GM12878 (cell line): ENCODE measurements around the gene EIF2B5. TPM values are rescaled to one million over a fixed set of nuclear protein-coding genes. Genes with fewer than 3 reads are reported as not detected.
"Not testable (repeated sequence)": the region's sequence is repeated elsewhere in the genome, so short reads cannot be mapped to it uniquely, and the experiment has no call there.

Experiments used
- ATAC-seq: fragments of 200-7000 bp; cut with Tn5 transposase; 3 replicates; pipeline ENCODE4 v1.9.1; 2020; ENCODE audit warnings: mild to moderate bottlenecking, moderate library complexity
- BruUV-seq: library from RNA; stranded (reverse); fragments of 400-500 nt; replicated peaks from 2 replicates; lab custom pipeline; 2021; lab: Mats Ljungman, UMichigan
- CTCF ChIA-PET: fragments of 300-600 bp; sonication (Branson Sonifier 250); formaldehyde crosslinking; extraction: SDS; loops from one replicate; lab custom pipeline; 2021; ENCODE audit warnings: inconsistent platforms; lab: Yijun Ruan, JAX
- POLR2A ChIA-PET: fragments of 350-600 bp; formaldehyde crosslinking; extraction: SDS; loops from one replicate; lab custom pipeline; 2021; ENCODE audit warnings: inconsistent platforms; lab: Charles Lee
- RAD21 ChIA-PET: fragments of 300-600 bp; sonication (Branson Sonifier 250); formaldehyde crosslinking; loops from one replicate; lab custom pipeline; 2023; ENCODE audit warnings: antibody characterized with exemption; ENCODE audit not compliant: unreplicated experiment; lab: Charles Lee
- SMC1A ChIA-PET: fragments of 300-600 bp; sonication (Branson Sonifier 250); formaldehyde crosslinking; loops from one replicate; lab custom pipeline; 2023; ENCODE audit not compliant: unreplicated experiment, uncharacterized antibody; lab: Charles Lee
- DNase-seq: peaks from one replicate; pipeline ENCODE4 v3.0.0-alpha.2; 2011; ENCODE audit warnings: low read depth, low spot score
- FAIRE-seq: peaks from 3 replicates; lab custom pipeline; 2011; peaks lifted over from hg19 to GRCh38; lab: Jason Lieb, UNC
- H2AFZ ChIP-seq: 2 replicates; pipeline ENCODE4 v1.6.0; 2011; ENCODE audit warnings: low read depth, low read length, control low read depth; ENCODE audit not compliant: control insufficient read depth
- H3K27ac ChIP-seq: 2 replicates; pipeline ENCODE4 v1.5.1; 2011; ENCODE audit warnings: control low read depth; ENCODE audit not compliant: control insufficient read depth, insufficient read depth
- H3K27me3 ChIP-seq, 2 experiments: replicated peaks in 1 of 2; 2 replicates each; pipeline versions ENCODE4 v1.6.0 to v1.6.1; 2011; ENCODE audit warnings: low read length in 1 of 2; ENCODE audit not compliant: control insufficient read depth in 2 of 2, insufficient read depth in 2 of 2
- H3K36me3 ChIP-seq, 2 experiments: 2 replicates each; pipeline ENCODE4 v1.5.1; 2011; ENCODE audit warnings: low read length in 1 of 2; ENCODE audit not compliant: control insufficient read depth in 2 of 2, insufficient read depth in 2 of 2
- H3K4me1 ChIP-seq: 2 replicates; pipeline ENCODE4 v1.6.1; 2011; ENCODE audit warnings: mild to moderate bottlenecking, low read length, moderate library complexity, mixed read lengths; ENCODE audit not compliant: control insufficient read depth, insufficient read depth
- H3K4me2 ChIP-seq: 2 replicates; pipeline ENCODE4 v1.6.0; 2011; ENCODE audit warnings: control low read depth; ENCODE audit not compliant: control insufficient read depth, insufficient read depth
- H3K4me3 ChIP-seq: fragments of 200-600 bp; sonication (generic); 2 replicates; pipeline ENCODE4 v1.5.1; 2016
- H3K79me2 ChIP-seq: 2 replicates; pipeline ENCODE4 v1.6.0; 2011; ENCODE audit warnings: low read length; ENCODE audit not compliant: control insufficient read depth, insufficient read depth
- H3K9ac ChIP-seq: 2 replicates; pipeline ENCODE4 v1.8.0; 2011; ENCODE audit warnings: low read length, control low read depth, mixed read lengths; ENCODE audit not compliant: control insufficient read depth, insufficient read depth
- H3K9me3 ChIP-seq: replicated peaks from 3 replicates; pipeline ENCODE4 v1.5.1; 2011; ENCODE audit warnings: mild to moderate bottlenecking, low read length; ENCODE audit not compliant: control insufficient read depth, insufficient read depth
- H4K20me1 ChIP-seq: 2 replicates; pipeline ENCODE4 v1.6.0; 2011; ENCODE audit not compliant: control insufficient read depth, insufficient read depth
- LARP7 ChIP-seq: fragments of 450-650 bp; IDR thresholded peaks from 2 replicates; pipeline ENCODE4 v1.6.1; 2017; ENCODE audit warnings: mild to moderate bottlenecking
- MXI1 ChIP-seq: fragments of 150-350 bp; IDR thresholded peaks from 2 replicates; pipeline ENCODE4 v1.6.1; 2011; ENCODE audit warnings: low read depth, mild to moderate bottlenecking, inconsistent platforms, low read length, improper control_type of control experiment
- REST ChIP-seq: IDR thresholded peaks from 2 replicates; pipeline ENCODE4 v1.6.1; 2012; ENCODE audit warnings: mild to moderate bottlenecking, low read depth, low read length
- RUNX3 ChIP-seq: IDR thresholded peaks from 2 replicates; pipeline ENCODE4 v1.6.1; 2012; ENCODE audit warnings: low read length, inconsistent platforms
- SIN3A ChIP-seq: IDR thresholded peaks from 2 replicates; pipeline ENCODE4 v1.6.1; 2012; ENCODE audit warnings: low read depth, low read length, improper control_type of control experiment
- WGBS: methylation state at CpG from one replicate; pipeline ENCODE4 v1.1.6; 2016; ENCODE audit warnings: low lambda C conversion rate; ENCODE audit not compliant: insufficient replicate concordance, insufficient coverage; ENCODE audit errors: missing lambda C conversion rate; 5-methylcytosine and 5-hydroxymethylcytosine counted together
- in situ Hi-C: fragments of 300-500 bp; cut with MboI; formaldehyde crosslinking; loops from 9 replicates; pipeline ENCODE4 v1.14.3; 2018; ENCODE audit warnings: mixed read lengths
- intact Hi-C: fragments of 100-400 bp; cut with micrococcal nuclease; formaldehyde crosslinking; loops from one replicate; pipeline ENCODE4 v1.14.2; 2022; ENCODE audit not compliant: unreplicated experiment
- polyA plus RNA-seq, 11 experiments: library from polyadenylated mRNA; depleted of rRNA in 4 of 11; unstranded in 6 of 11; stranded (reverse) in 5 of 11; fragments of >200 nt; fragmentation: Nextera tagmentation in 4 of 11; fragmentation: Illumina TruSeq in 1 of 11; extraction: Ambion mirVana in 4 of 11; extraction: Trizol in 1 of 11; gene quantifications; 1 replicate in 1 of 11; 2 replicates in 10 of 11; pipeline versions ENCODE4 v1.2.1 to v1.2.3, GENCODE V29; 2011 to 2016; ENCODE audit warnings: inconsistent platforms in 2 of 11, missing spikeins in 2 of 11, low read depth in 1 of 11
- total RNA-seq, 4 experiments: library from RNA; depleted of rRNA in 3 of 4; stranded (reverse); fragments of >200 nt in 3 of 4; fragmentation: Illumina TruSeq in 1 of 4; extraction: Trizol in 1 of 4; gene quantifications; 2 replicates each; pipeline versions ENCODE4 v1.2.1 to v1.2.3, GENCODE V29; 2013 to 2021
- TF ChIP-seq, protein P1 (sequence below): fragments of 450-650 bp; IDR thresholded peaks from 2 replicates; pipeline ENCODE4 v1.6.1; 2017; ENCODE audit warnings: mild to moderate bottlenecking

EIF2B5 gene
- total and polyA plus RNA-seq, 10 of the 15 experiments (the other 5 are each of a cell fraction or from before 2014, with no cell fraction given), result 13.7 to 82.7 (median 52.2) TPM

DNA sequence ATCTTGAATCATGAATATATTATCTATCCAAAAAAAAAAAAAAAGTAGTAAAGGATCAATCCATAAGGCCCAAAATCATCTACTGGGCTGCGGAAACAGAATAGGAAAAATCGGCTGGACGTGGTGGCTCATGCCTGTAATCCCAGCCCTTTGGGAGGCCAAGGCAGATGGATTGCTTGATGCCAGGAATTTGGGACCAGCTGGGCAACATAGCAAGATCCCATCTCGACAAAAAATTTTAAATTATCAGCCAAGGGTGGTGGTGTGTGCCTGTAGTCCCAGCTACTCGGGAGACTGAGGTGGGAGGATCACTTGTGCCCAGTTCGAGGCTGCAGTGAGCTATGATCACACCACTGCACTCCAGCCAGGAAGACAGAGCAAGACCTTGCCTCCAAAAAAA is 14.0 kb downstream of the EIF2B5 start:
- Histone ChIP-seq H3K36me3 (peaks cover 7 to 11% of the 10 kb centered on the region in 2 experiments), H3K4me1 (no peaks in the 10 kb centered on the region; the same call in 1 of the 2 replicates), H3K4me2 (no peak overlapping the region), H3K9me3 (no peaks in the 10 kb centered on the region), H3K4me3 (no peak overlapping the region), H3K9ac (no peak overlapping the region), H3K79me2 (no peaks in the 10 kb centered on the region), H2AFZ (no peak overlapping the region), H3K27ac (no peak overlapping the region), H3K27me3 (no peaks in the 10 kb centered on the region), H4K20me1 (no peaks in the 10 kb centered on the region)
- ChIA-PET POLR2A (no interaction called here), RAD21 (interaction anchor here (0.6 kb wide), 1 partner anchor 133 kb away, joined by 3 read pairs; no protein-coding TSS in a partner anchor), SMC1A (interaction anchor here (0.6 to 1.6 kb wide), 3 partner anchors 10 to 309 kb away, joined by 3 to 4 read pairs (median 3); no protein-coding TSS in a partner anchor), CTCF (interaction anchor here (0.7 to 1.0 kb wide), 3 partner anchors 20 to 254 kb away, joined by 3 read pairs; no protein-coding TSS in a partner anchor)
- FAIRE-seq (no peak), ATAC-seq (no peak), DNase-seq (no peak)
- BruUV-seq, result no TSS peak
- TF ChIP-seq, protein P1, sequence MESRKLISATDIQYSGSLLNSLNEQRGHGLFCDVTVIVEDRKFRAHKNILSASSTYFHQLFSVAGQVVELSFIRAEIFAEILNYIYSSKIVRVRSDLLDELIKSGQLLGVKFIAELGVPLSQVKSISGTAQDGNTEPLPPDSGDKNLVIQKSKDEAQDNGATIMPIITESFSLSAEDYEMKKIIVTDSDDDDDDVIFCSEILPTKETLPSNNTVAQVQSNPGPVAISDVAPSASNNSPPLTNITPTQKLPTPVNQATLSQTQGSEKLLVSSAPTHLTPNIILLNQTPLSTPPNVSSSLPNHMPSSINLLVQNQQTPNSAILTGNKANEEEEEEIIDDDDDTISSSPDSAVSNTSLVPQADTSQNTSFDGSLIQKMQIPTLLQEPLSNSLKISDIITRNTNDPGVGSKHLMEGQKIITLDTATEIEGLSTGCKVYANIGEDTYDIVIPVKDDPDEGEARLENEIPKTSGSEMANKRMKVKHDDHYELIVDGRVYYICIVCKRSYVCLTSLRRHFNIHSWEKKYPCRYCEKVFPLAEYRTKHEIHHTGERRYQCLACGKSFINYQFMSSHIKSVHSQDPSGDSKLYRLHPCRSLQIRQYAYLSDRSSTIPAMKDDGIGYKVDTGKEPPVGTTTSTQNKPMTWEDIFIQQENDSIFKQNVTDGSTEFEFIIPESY, result no peak
- TF ChIP-seq REST (no peak), LARP7 (no peak), RUNX3 (no peak), SIN3A (no peak), MXI1 (no peak)
- 74% methylated on average over 6 of the region's 6 CpGs for WGBS
- in situ Hi-C loops, result no loop called here
- intact Hi-C loops, result no loop called here

DNA sequence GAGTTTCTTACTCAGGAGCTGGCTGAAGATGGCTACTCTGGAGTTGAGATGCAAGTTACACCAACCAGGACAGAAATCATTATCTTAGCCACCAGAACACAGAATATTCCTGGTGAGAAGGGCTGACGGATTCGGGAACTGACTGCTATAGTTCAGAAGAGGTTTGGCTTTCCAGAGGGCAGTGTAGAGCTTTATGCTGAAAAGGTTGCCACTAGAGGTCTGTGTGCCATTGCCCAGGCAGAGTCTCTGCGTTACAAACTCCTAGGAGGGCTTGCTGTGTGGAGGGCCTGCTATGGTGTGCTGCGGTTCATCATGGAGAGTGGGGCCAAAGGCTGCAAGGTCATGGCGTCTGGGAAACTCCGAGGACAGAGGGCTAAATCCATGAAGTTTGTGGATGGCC is 14.6 kb downstream of the EIF2B5 start:
- H3K9ac ChIP-seq, H3K27me3 ChIP-seq, POLR2A ChIA-PET, BruUV-seq, H3K4me1 ChIP-seq, in situ Hi-C loops, H3K79me2 ChIP-seq, ATAC-seq, H2AFZ ChIP-seq, H3K4me2 ChIP-seq, intact Hi-C loops, FAIRE-seq, H4K20me1 ChIP-seq, DNase-seq, H3K36me3 ChIP-seq, H3K9me3 ChIP-seq, H3K4me3 ChIP-seq, RAD21 ChIA-PET, H3K27ac ChIP-seq: not testable (repeated sequence)
- 60% methylated on average over 6 of the region's 6 CpGs for WGBS
- ChIA-PET CTCF (interaction anchor here (0.7 kb wide), 2 partner anchors 19 to 113 kb away, joined by 3 read pairs; no protein-coding TSS in a partner anchor), SMC1A (interaction anchor here (0.9 to 1.6 kb wide), 2 partner anchors 9 to 66 kb away, joined by 3 to 4 read pairs; no protein-coding TSS in a partner anchor)
